Right cardiac atrium (tissue), 5 donors: ENCODE measurements around the gene ELP2. TPM values are rescaled to one million over a fixed set of nuclear protein-coding genes. Genes with fewer than 3 reads are reported as not detected.
"Not testable (repeated sequence)": the region's sequence is repeated elsewhere in the genome, so short reads cannot be mapped to it uniquely, and the experiment has no call there.

Source experiments
- ATAC-seq, 2 donors: fragments of 200-7000 bp; cut with Tn5 transposase; one replicate each; pipeline versions ENCODE4 v1.8.0 to v1.9.1; 2020; ENCODE audit warnings: moderate library complexity in 2 of 2, mild to moderate bottlenecking in 1 of 2
- DNase-seq, 3 donors: peaks; one replicate each; pipeline ENCODE4 v3.0.0-alpha.2; 2020
- H3K27ac ChIP-seq: one replicate; pipeline ENCODE4 v1.5.1; 2013; ENCODE audit warnings: mild to moderate bottlenecking, low read length, control low read depth, moderate library complexity
- H3K27me3 ChIP-seq: one replicate; pipeline ENCODE4 v1.6.1; 2013; ENCODE audit not compliant: control insufficient read depth, insufficient read depth
- H3K4me1 ChIP-seq: one replicate; pipeline ENCODE4 v1.6.1; 2013; ENCODE audit warnings: low read length; ENCODE audit not compliant: control insufficient read depth, insufficient read depth
- H3K4me3 ChIP-seq: one replicate; pipeline ENCODE4 v1.5.1; 2013; ENCODE audit warnings: low read length, control low read depth
- H3K9me3 ChIP-seq: one replicate; pipeline ENCODE4 v1.6.1; 2013; ENCODE audit warnings: low read length; ENCODE audit not compliant: control insufficient read depth
- WGBS: extraction: QIAGEN DNeasy Blood & Tissue Kit; methylation state at CpG from one replicate; pipeline ENCODE4 v1.1.7; 2013; 5-methylcytosine and 5-hydroxymethylcytosine counted together
- intact Hi-C, 4 donors: fragments of 100-400 bp; cut with DNase I; formaldehyde crosslinking; loops; one replicate each; pipeline versions ENCODE4 v1.11.0 to v1.14.0; 2022 to 2023
- polyA plus RNA-seq: library from polyadenylated mRNA; stranded (reverse); fragments of 200-250 nt; gene quantifications from one replicate; pipeline ENCODE4 v1.2.3, GENCODE V29; 2013
- total RNA-seq, 4 donors: library from RNA; stranded (reverse); fragmentation: NEBNext Ultra II Directional; extraction: Animal tissue kit (Norgen Biotek cat#: 25700); gene quantifications; one replicate each; pipeline ENCODE4 v1.2.1, GENCODE V29; 2021
- donor health status: healthy with polysubstance abuse.
- donor health status: DM: no; HTN: yes; CAD: no.
- donor health status: DM: no; HTN: no; CAD: no.
- donor health status: DM: no; HTN: yes; CAD: no; lungs with severe emphysema.
- donor health status: DM: yes; HTN: yes; CAD: no.

Gene ELP2
- total and polyA plus RNA-seq, 5 donors, result 31.4 to 56.6 (median 54.0) TPM

DNA sequence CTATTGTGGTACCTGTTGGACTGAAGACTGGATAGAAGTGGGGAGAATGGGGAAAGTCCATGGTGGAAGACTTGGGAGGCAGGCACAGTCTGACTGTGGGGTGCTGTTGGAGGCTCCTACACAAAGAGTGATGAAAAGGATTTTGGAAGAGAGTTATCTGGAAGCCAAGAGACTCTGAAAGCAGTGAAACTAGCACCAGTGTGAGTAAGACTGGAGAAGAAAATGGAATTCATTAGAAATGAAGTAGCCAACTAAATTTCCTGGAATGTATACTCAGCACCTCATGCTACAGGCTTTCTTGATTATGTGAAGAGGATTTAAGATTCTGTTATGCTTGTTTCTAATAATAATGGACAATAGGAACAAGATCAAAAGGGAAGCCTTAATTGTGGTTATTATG is 27.7 kb downstream of the ELP2 start:
- H3K9me3 ChIP-seq, result no peaks in the 10 kb centered on the region
- ATAC-seq, result no peak
- H3K4me3 ChIP-seq, result no peak overlapping the region
- intact Hi-C loops, result no loop called here
- no peak overlapping the region for H3K27ac ChIP-seq
- DNase-seq, result no peak
- H3K27me3 ChIP-seq, result no peaks in the 10 kb centered on the region
- no peaks in the 10 kb centered on the region for H3K4me1 ChIP-seq

- intact Hi-C loops, result no loop called here
- 79% methylated on average over 5 of the region's 5 CpGs for WGBS
- H3K27ac ChIP-seq, result no peak overlapping the region
These were observed 28.7 kb downstream of the ELP2 start for GRCh38 chr18:36158266-36158867.

GRCh38 chr18:36160959-36161371 is 31.3 kb downstream of the ELP2 start:
- 85% methylated on average over 4 of the region's 4 CpGs for WGBS
- no peak for ATAC-seq
- no peak for DNase-seq
- intact Hi-C loops, result loop anchor here in 1 of 4 donors (10.0 kb wide), 1 partner anchor 46 kb away; no protein-coding TSS in a partner anchor
- H3K4me1 ChIP-seq, result no peaks in the 10 kb centered on the region
- H3K27ac ChIP-seq, result no peak overlapping the region
- H3K4me3 ChIP-seq, result no peak overlapping the region
- H3K9me3 ChIP-seq, result no peaks in the 10 kb centered on the region
- no peaks in the 10 kb centered on the region for H3K27me3 ChIP-seq

More at GRCh38 chr18:36158266-36158867, 28.7 kb downstream of the ELP2 start:
- Histone ChIP-seq H3K27me3 (no peaks in the 10 kb centered on the region), H3K4me3 (no peak overlapping the region), H3K9me3 (no peaks in the 10 kb centered on the region), H3K4me1 (no peaks in the 10 kb centered on the region)
- no peak for ATAC-seq
- DNase-seq, result no peak

- DNase-seq (no peak), ATAC-seq (no peak)
- H3K4me1 ChIP-seq, result no peaks in the 10 kb centered on the region
- 64% methylated on average over 1 of the region's 1 CpG for WGBS
- no peak overlapping the region for H3K4me3 ChIP-seq
- H3K9me3 ChIP-seq, result no peaks in the 10 kb centered on the region
- intact Hi-C loops, result loop anchor here in 1 of 4 donors (10.0 kb wide), 1 partner anchor 48 kb away; no protein-coding TSS in a partner anchor
- no peaks in the 10 kb centered on the region for H3K27me3 ChIP-seq
- H3K27ac ChIP-seq, result no peak overlapping the region
These were observed 33.3 kb downstream of the ELP2 start for GRCh38 chr18:36162981-36163380.

- ATAC-seq (no peak), DNase-seq (no peak)
- Histone ChIP-seq H3K4me1 (no peaks in the 10 kb centered on the region), H3K9me3 (no peaks in the 10 kb centered on the region), H3K4me3 (no peak overlapping the region), H3K27ac (no peak overlapping the region), H3K27me3 (no peaks in the 10 kb centered on the region)
- WGBS, result 98% methylated on average over 3 of the region's 3 CpGs
- intact Hi-C loops, result loop anchor here in 1 of 4 donors (10.0 kb wide), 1 partner anchor 53 kb away; no protein-coding TSS in a partner anchor
These were observed 38.1 kb downstream of the ELP2 start for GRCh38 chr18:36167692-36168218.

GRCh38 chr18:36168296-36168695 is 38.6 kb downstream of the ELP2 start:
- intact Hi-C loops, result loop anchor here in 1 of 4 donors (10.0 kb wide), 1 partner anchor 53 kb away; no protein-coding TSS in a partner anchor
- WGBS, result 83% methylated on average over 3 of the region's 3 CpGs

DNA sequence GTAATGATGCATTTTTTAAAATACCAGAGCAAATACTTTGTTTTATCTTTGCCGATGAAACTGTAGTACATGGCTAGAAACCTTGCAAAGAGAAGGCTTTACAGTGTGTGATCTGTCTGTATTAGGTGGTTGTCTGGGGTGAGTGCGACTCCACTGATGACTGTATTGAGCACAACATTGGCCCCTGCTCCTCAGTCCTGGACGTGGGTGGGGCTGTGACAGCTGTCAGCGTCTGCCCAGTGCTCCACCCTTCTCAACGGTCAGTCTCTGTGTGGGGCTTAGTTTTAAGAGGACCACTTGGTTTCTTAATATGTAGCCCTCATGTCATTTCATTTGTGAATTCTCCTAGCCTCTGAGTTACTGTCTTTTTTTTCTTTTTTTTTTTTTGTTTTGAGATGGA is 40.2 kb downstream of the ELP2 start:
- no peak overlapping the region for H3K27ac ChIP-seq
- DNase-seq, result no peak
- H3K27me3 ChIP-seq, result no peaks in the 10 kb centered on the region
- no peak overlapping the region for H3K4me3 ChIP-seq
- no peak for ATAC-seq
- no peaks in the 10 kb centered on the region for H3K4me1 ChIP-seq
- intact Hi-C loops, result loop anchor here in 1 of 4 donors (10.0 kb wide), 1 partner anchor 55 kb away; no protein-coding TSS in a partner anchor
- no peaks in the 10 kb centered on the region for H3K9me3 ChIP-seq
- WGBS, result 77% methylated on average over 5 of the region's 5 CpGs

More at GRCh38 chr18:36168296-36168695, 38.6 kb downstream of the ELP2 start:
- H3K9me3 ChIP-seq, ATAC-seq, DNase-seq, H3K27me3 ChIP-seq, H3K27ac ChIP-seq, H3K4me3 ChIP-seq, H3K4me1 ChIP-seq: not testable (repeated sequence)

GRCh38 chr18:36175481-36175880 is 45.8 kb downstream of the ELP2 start:
- WGBS, result 82% methylated on average over 1 of the region's 1 CpG
- Histone ChIP-seq H3K27ac (no peak overlapping the region), H3K27me3 (no peaks in the 10 kb centered on the region), H3K9me3 (no peaks in the 10 kb centered on the region), H3K4me1 (no peaks in the 10 kb centered on the region), H3K4me3 (no peak overlapping the region)
- DNase-seq (no peak), ATAC-seq (no peak)
- intact Hi-C loops, result no loop called here

DNA sequence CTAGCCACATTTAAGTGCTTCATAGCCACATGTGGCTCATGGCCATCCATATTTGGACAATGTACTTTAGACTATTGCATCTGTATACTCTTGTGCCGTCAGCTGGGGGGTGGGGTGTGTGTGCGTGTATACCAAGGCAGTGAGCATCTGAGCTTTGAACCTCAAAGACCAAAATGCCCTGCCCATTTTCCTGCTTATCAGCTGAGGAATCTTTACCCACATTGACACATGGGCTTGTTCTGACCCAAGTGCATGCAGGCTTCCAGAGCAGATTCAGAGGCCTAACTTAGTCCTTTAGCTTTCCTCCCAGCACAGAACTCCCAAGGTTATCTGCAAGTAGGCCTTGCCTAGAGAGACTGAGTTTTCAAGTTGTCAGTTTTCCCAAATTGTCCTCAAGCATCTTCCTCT is 46.5 kb downstream of the ELP2 start:
- WGBS, result 94% methylated on average over 2 of the region's 2 CpGs
- intact Hi-C loops, result no loop called here
- Histone ChIP-seq H3K4me1 (no peaks in the 10 kb centered on the region), H3K9me3 (no peaks in the 10 kb centered on the region), H3K27me3 (no peaks in the 10 kb centered on the region), H3K4me3 (no peak overlapping the region), H3K27ac (no peak overlapping the region)
- DNase-seq, result no peak
- ATAC-seq, result no peak

DNA sequence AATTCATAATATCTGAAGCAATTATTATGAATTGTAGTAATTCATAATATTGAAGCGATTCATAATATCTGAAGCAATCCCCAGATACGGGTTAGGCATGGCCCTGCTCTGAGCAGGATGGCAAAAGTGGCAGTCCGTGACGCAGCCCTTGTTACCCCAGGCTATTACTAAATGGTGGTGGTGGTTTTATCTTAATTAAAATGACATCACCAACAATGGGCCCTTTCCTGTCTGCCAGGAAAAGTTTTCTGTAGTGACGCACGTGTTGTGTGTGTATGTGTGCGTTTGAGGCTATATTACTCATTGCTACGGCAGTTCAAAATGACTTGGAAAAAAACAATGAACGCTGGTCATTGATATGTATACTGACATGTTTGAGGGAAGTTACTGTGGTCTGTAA is 47.0 kb downstream of the ELP2 start:
- no peaks in the 10 kb centered on the region for H3K9me3 ChIP-seq
- no peak for ATAC-seq
- 84% methylated on average over 9 of the region's 9 CpGs for WGBS

DNA sequence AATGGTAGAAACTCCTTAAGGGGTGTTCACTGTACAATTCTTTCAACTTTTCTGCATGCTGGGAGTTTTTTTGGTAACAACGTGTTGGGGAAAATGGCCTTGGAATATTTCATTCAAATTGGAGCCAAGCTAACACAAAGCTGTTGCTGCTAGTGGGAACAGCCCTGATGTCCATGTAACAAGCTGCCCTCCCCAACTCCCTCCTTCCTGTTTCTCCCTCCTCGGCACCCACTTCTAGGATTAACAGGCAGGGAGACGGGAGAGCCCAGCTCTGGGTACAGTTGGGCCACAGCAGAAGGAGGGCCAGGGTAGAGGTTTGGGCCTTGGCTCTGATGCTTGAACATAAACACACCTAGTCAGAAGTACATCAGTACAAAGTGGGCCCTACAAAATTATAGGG is 48.2 kb downstream of the ELP2 start:
- intact Hi-C loops, result no loop called here
- 79% methylated on average over 3 of the region's 3 CpGs for WGBS
- no peaks in the 10 kb centered on the region for H3K27me3 ChIP-seq
- DNase-seq (no peak), ATAC-seq (no peak)
- H3K4me1 ChIP-seq, result no peaks in the 10 kb centered on the region
- H3K4me3 ChIP-seq, result no peak overlapping the region
- H3K27ac ChIP-seq, result no peak overlapping the region
- H3K9me3 ChIP-seq, result no peaks in the 10 kb centered on the region

More for the DNA sequence above, 47.0 kb downstream of the ELP2 start:
- no peaks in the 10 kb centered on the region for H3K4me1 ChIP-seq
- no peak overlapping the region for H3K4me3 ChIP-seq
- no peak for DNase-seq
- H3K27ac ChIP-seq, result no peak overlapping the region
- intact Hi-C loops, result no loop called here
- no peaks in the 10 kb centered on the region for H3K27me3 ChIP-seq
